Stomach (tissue), 9 donors: Measurements from ENCODE around the gene ELOA. TPM values are rescaled to one million over a fixed set of nuclear protein-coding genes. Genes with fewer than 3 reads are reported as not detected.

ENCODE experiments used
- DNase-seq, 2 donors: peaks; one replicate each; pipeline versions ENCODE4 v3.0.0 to v3.0.0-alpha.2; 2013 to 2019
- H3K27ac ChIP-seq, 5 donors: fragments of 200-600 bp in 4 of 5; sonication (generic) in 4 of 5; one replicate each; pipeline ENCODE4 v1.5.1; 2013 to 2019; ENCODE audit warnings: mild to moderate bottlenecking in 1 of 5, moderate library complexity in 1 of 5
- H3K27me3 ChIP-seq, 3 donors: fragments of 200-600 bp; sonication (generic); one replicate each; pipeline ENCODE4 v1.5.1; 2017 to 2019; ENCODE audit warnings: mixed run types in 1 of 3
- H3K36me3 ChIP-seq, 4 donors: fragments of 200-600 bp; sonication (generic); 1 replicate in 3 of 4; 2 replicates in 1 of 4; pipeline ENCODE4 v1.5.1; 2016 to 2019
- H3K4me1 ChIP-seq, 4 donors: fragments of 200-600 bp; sonication (generic); one replicate each; pipeline ENCODE4 v1.5.1; 2016 to 2019
- H3K4me3 ChIP-seq, 4 donors: fragments of 200-600 bp; sonication (generic) in 3 of 4; one replicate each; pipeline ENCODE4 v1.5.1; 2016 to 2019; ENCODE audit warnings: mild to moderate bottlenecking in 1 of 4
- H3K9me3 ChIP-seq, 4 donors: fragments of 200-600 bp; sonication (generic); one replicate each; pipeline ENCODE4 v1.5.1; 2016 to 2019
- CTCF ChIP-seq, 7 experiments: fragments of 450-650 bp in 4 of 7; fragments of 200-600 bp in 3 of 7; sonication (generic) in 3 of 7; IDR thresholded peaks; one replicate each; pipeline ENCODE4 v1.5.1; 2016 to 2019; ENCODE audit warnings: antibody characterized with exemption in 7 of 7, control low read depth in 2 of 7, mild to moderate bottlenecking in 1 of 7
- EP300 ChIP-seq: sonication (generic); formaldehyde crosslinking; IDR thresholded peaks from one replicate; pipeline ENCODE4 v1.6.1; 2017; ENCODE audit warnings: antibody characterized with exemption
- POLR2A ChIP-seq, 4 donors: fragments of 450-650 bp; IDR thresholded peaks; one replicate each; pipeline ENCODE4 v1.6.1; 2016; ENCODE audit warnings: antibody characterized with exemption in 4 of 4, control low read depth in 2 of 4, mild to moderate bottlenecking in 1 of 4, moderate library complexity in 1 of 4
- POLR2AphosphoS5 ChIP-seq, 3 donors: sonication (generic); formaldehyde crosslinking; IDR thresholded peaks; one replicate each; pipeline ENCODE4 v1.6.1; 2016; ENCODE audit warnings: antibody characterized with exemption in 3 of 3
- WGBS, 5 donors: extraction: QIAGEN DNeasy Blood & Tissue Kit in 3 of 5; methylation state at CpG; one replicate each; pipeline versions ENCODE4 v1.1.5 to v1.1.7; 2013 to 2018; 5-methylcytosine and 5-hydroxymethylcytosine counted together
- intact Hi-C: fragments of 100-400 bp; cut with DNase I; formaldehyde crosslinking; loops from one replicate; pipeline ENCODE4 v1.15.1; 2023; ENCODE audit warnings: low total_unique reads
- polyA plus RNA-seq, 3 donors: library from polyadenylated mRNA; stranded (reverse); fragments of 200-250 nt; gene quantifications; one replicate each; pipeline ENCODE4 v1.2.3, GENCODE V29; 2013
- total RNA-seq, 5 donors: library from RNA; depleted of rRNA; stranded (reverse); fragments of >200 nt; gene quantifications; one replicate each; pipeline versions ENCODE4 v1.1.0 to v1.2.3, GENCODE V29; 2014 to 2016
- donor health status: healthy with polysubstance abuse.
- donor health status: Bipolar disorder and iron deficiency.
- donor health status: healthy.

ELOA gene
- total and polyA plus RNA-seq, 8 donors, result 7.2 to 54.0 (median 26.0) TPM

DNA sequence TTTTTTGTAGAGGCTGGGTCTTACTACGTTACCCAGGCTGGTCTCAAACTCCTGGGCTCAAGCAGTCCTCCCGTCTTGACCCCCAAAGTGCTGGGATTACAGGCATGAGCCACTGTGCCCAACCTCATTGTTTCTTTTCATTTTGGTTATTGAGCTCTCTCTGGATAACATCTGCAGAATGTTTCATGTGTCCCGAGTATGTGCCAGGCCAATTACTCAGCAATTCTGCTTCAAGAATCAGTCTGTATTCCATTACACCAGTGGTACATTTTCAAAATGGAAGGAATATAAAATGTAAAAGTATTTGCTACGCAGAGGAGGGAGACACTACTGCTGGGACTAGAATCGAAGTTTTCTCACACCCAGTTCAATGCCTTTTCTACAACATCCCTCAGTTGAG, 1.7 kb upstream of the ELOA start:
- Histone ChIP-seq H3K4me3 (no peak overlapping the region), H3K27me3 (no peaks in the 10 kb centered on the region), H3K27ac (no peak overlapping the region), H3K9me3 (no peaks in the 10 kb centered on the region), H3K4me1 (peaks cover 14 to 35% (median 32%) of the 10 kb centered on the region in 4 donors), H3K36me3 (peaks cover 4 to 10% (median 8%) of the 10 kb centered on the region in 4 donors)
- 85 to 91% (median 88%) methylated on average over 5 of the region's 5 CpGs for WGBS, 5 donors
- TF ChIP-seq POLR2AphosphoS5 (IDR thresholded peaks at IDR 0.05) (no peak), CTCF (IDR thresholded peaks at IDR 0.05) (no peak), POLR2A (IDR thresholded peaks at IDR 0.05) (no peak), EP300 (no peak)
- DNase-seq, result no peak
- intact Hi-C loops, result no loop called here

DNA sequence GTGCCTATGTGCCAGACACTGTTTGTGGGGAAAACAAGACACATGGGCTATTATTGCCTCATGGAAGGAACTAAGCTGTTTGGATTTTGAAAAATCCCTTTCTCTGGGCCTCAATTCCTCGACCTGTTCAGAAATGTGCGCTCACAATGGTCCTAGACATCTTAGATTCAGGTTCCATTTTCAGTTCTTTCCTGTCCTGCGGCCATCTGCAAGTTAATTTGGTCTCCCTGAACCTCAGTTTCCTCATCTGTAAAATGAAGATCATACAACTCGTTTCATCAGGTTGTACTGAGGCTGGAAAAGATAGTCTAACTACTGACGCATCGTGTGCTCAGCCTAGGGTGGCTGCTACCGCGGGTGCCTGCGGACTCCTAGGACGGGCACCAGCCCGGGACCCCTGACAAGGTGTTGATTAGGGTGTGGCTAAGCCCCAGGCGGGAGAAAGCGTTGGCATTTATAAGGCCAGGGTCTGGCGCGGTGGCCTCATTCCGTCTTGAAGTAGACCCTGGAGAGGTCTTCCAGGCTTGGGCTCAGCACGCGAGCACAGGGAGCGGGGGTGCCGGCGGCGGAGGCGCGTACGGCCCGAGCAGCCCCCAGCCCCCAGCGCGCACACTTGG, 493 bp upstream of the ELOA start:
- Histone ChIP-seq H3K9me3 (no peaks in the 10 kb centered on the region), H3K27ac (peak overlapping the region; percentile 93 to 96 (median 95)), H3K4me3 (peak overlapping the region; percentile 91 to 100 (median 95)), H3K36me3 (peaks cover 4 to 17% (median 13%) of the 10 kb centered on the region in 4 donors), H3K27me3 (no peaks in the 10 kb centered on the region), H3K4me1 (peaks cover 23 to 46% (median 44%) of the 10 kb centered on the region in 4 donors)
- intact Hi-C loops, result no loop called here
- TF ChIP-seq POLR2A (IDR thresholded peaks at IDR 0.05) (peak in 1 of 4 donors; percentile 22), CTCF (IDR thresholded peaks at IDR 0.05) (no peak)
- no peak for DNase-seq
- WGBS, 5 donors, result 7 to 20% (median 10%) methylated on average over 14 to 28 of the region's 28 CpGs

DNA sequence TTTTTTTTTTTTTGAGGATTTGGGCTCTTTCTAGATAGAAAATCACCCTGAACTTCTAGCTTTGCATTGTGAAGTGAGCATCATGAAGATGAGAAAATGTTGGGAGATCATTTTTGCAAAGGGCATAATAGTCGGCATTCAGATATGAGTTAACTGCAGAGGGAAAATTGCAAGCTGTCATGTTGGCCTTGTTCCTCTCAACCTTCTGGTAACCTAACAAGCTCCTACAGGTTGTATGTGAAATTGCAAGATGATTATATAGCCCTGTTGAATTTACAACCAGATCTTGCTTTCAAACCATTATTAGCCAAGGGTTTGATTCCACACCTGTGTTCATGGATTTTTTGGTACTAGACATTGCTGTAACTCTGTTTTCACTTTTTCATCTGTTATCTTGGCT, 2.2 kb downstream of the ELOA start:
- H3K36me3 ChIP-seq, result peaks cover 12 to 33% (median 28%) of the 10 kb centered on the region in 4 donors
- peak overlapping the region; percentile 91 to 100 (median 95) for H3K4me3 ChIP-seq
- no peaks in the 10 kb centered on the region for H3K9me3 ChIP-seq
- no peak for TF ChIP-seq EP300
- TF ChIP-seq POLR2A (IDR thresholded peaks at IDR 0.05), result no peak
- TF ChIP-seq CTCF (IDR thresholded peaks at IDR 0.05), result peak in 3 of 7 experiments; percentile 12 to 52 (median 45)
- TF ChIP-seq POLR2AphosphoS5 (IDR thresholded peaks at IDR 0.05), result peak in 1 of 3 donors; percentile 11
- H3K27ac ChIP-seq, result peak overlapping the region in 3 of 5 donors; percentile 1 to 95 (median 11)
- intact Hi-C loops, result loop anchor here (5.0 kb wide), 1 partner anchor 53 kb away; the partner anchor contains the start of gene RPL11
- peak in 1 of 2 donors; percentile 52 for DNase-seq
- H3K27me3 ChIP-seq, result no peaks in the 10 kb centered on the region
- WGBS, 5 donors, result 10 to 32% (median 23%) methylated on average over 1 of the region's 1 CpG
- peaks cover 42 to 67% (median 61%) of the 10 kb centered on the region in 4 donors for H3K4me1 ChIP-seq

GRCh38 chr1:23748016-23748415, 4.7 kb downstream of the ELOA start:
- peaks cover 36 to 58% (median 53%) of the 10 kb centered on the region in 4 donors for H3K36me3 ChIP-seq
- peak overlapping the region in 1 of 5 donors; percentile 21 for H3K27ac ChIP-seq
- H3K4me1 ChIP-seq, result peaks cover 42 to 77% (median 66%) of the 10 kb centered on the region in 4 donors
- H3K9me3 ChIP-seq, result no peaks in the 10 kb centered on the region
- 29 to 72% (median 47%) methylated on average over 3 of the region's 3 CpGs for WGBS, 5 donors
- H3K27me3 ChIP-seq, result no peaks in the 10 kb centered on the region
- H3K4me3 ChIP-seq, result no peak overlapping the region
- TF ChIP-seq POLR2A (IDR thresholded peaks at IDR 0.05), result no peak
- no peak for TF ChIP-seq EP300
- no peak for TF ChIP-seq POLR2AphosphoS5 (IDR thresholded peaks at IDR 0.05)
- TF ChIP-seq CTCF (IDR thresholded peaks at IDR 0.05), result no peak
- no peak for DNase-seq
- intact Hi-C loops, result loop anchor here (5.0 kb wide), 1 partner anchor 56 kb away; the partner anchor contains the start of gene RPL11
